HepG2 (cell line): ENCODE results near the gene SAMD8. TPM values are rescaled to one million over a fixed set of nuclear protein-coding genes. Genes with fewer than 3 reads are reported as not detected.
"Not testable (repeated sequence)": the region's sequence is repeated elsewhere in the genome, so short reads cannot be mapped to it uniquely, and the experiment has no call there.

Experiments used
- ATAC-seq: fragments of 200-7000 bp; cut with Tn5 transposase; 3 replicates; pipeline ENCODE4 v1.9.1; 2020; ENCODE audit warnings: mild to moderate bottlenecking, moderate library complexity
- BruUV-seq: library from RNA; stranded (reverse); fragments of 400-500 nt; replicated peaks from 2 replicates; lab custom pipeline; 2021; lab: Mats Ljungman, UMichigan
- CTCF ChIA-PET: fragments of 300-600 bp; formaldehyde crosslinking; extraction: SDS; loops from one replicate; lab custom pipeline; 2021; ENCODE audit warnings: low total read pairs, inconsistent platforms, low intra/inter-chr PET ratio; lab: Yijun Ruan, JAX
- POLR2A ChIA-PET: fragments of 350-600 bp; sonication (Branson Sonifier 250); formaldehyde crosslinking; loops from one replicate; lab custom pipeline; 2020; ENCODE audit warnings: antibody characterized with exemption, inconsistent platforms; lab: Yijun Ruan, JAX
- DNase-seq: peaks from one replicate; pipeline ENCODE4 v3.0.0-alpha.2; 2015; ENCODE audit warnings: low spot score
- FAIRE-seq: peaks from 3 replicates; lab custom pipeline; 2011; peaks lifted over from hg19 to GRCh38; lab: Jason Lieb, UNC
- H2AFZ ChIP-seq: one replicate; pipeline ENCODE4 v1.6.1; 2011; ENCODE audit warnings: low read length, inconsistent platforms
- H3K27ac ChIP-seq: fragments of 300-600 bp; 3 replicates; pipeline ENCODE4 v1.8.0; 2011; ENCODE audit warnings: mixed run types, mild to moderate bottlenecking, mixed read lengths, low read length, inconsistent platforms; ENCODE audit not compliant: insufficient read depth; ENCODE audit errors: extremely low read length
- H3K27me3 ChIP-seq, 2 experiments: fragments of 200-600 bp in 1 of 2; 2 replicates in 1 of 2; 3 replicates in 1 of 2; pipeline versions ENCODE4 v1.6.0 to v1.8.0; 2011; ENCODE audit warnings: low read length in 2 of 2, mild to moderate bottlenecking in 2 of 2, moderate library complexity in 2 of 2, inconsistent platforms in 1 of 2; ENCODE audit not compliant: insufficient read depth in 2 of 2, control insufficient read depth in 1 of 2
- H3K36me3 ChIP-seq, 2 experiments: fragments of 200-600 bp in 1 of 2; replicated peaks in 1 of 2; 2 replicates in 1 of 2; 3 replicates in 1 of 2; pipeline versions ENCODE4 v1.5.1 to v1.8.0; 2011; ENCODE audit warnings: low read length in 2 of 2, inconsistent platforms in 1 of 2; ENCODE audit not compliant: insufficient read depth in 2 of 2, control insufficient read depth in 1 of 2
- H3K4me1 ChIP-seq: 2 replicates; pipeline ENCODE4 v1.5.1; 2012; ENCODE audit warnings: low read length, inconsistent platforms; ENCODE audit not compliant: insufficient read depth
- H3K4me2 ChIP-seq: 2 replicates; pipeline ENCODE4 v1.6.0; 2011; ENCODE audit warnings: low read depth, low read length, inconsistent platforms
- H3K4me3 ChIP-seq, 3 experiments: fragments of 200-600 bp in 1 of 3; sonication (generic), shearing (Covaris generic) in 1 of 3; replicated peaks in 1 of 3; 2 replicates each; pipeline ENCODE4 v1.5.1; 2011 to 2016; ENCODE audit warnings: low read length in 3 of 3, inconsistent platforms in 2 of 3, low read depth in 2 of 3, mild to moderate bottlenecking in 2 of 3, control low read depth in 1 of 3, mixed read lengths in 1 of 3; ENCODE audit not compliant: insufficient read depth in 1 of 3
- H3K79me2 ChIP-seq: one replicate; pipeline ENCODE4 v1.6.1; 2011; ENCODE audit warnings: low read length, inconsistent platforms; ENCODE audit not compliant: insufficient read depth
- H3K9ac ChIP-seq: 2 replicates; pipeline ENCODE4 v1.6.0; 2011; ENCODE audit warnings: mild to moderate bottlenecking, low read depth, low read length, inconsistent platforms; ENCODE audit not compliant: insufficient read depth
- H3K9me3 ChIP-seq: 2 replicates; pipeline ENCODE4 v1.5.1; 2012; ENCODE audit warnings: mild to moderate bottlenecking, low read length
- H4K20me1 ChIP-seq: 2 replicates; pipeline ENCODE4 v1.6.0; 2011; ENCODE audit warnings: inconsistent platforms, mild to moderate bottlenecking, low read length, moderate library complexity; ENCODE audit not compliant: insufficient read depth
- ARNTL ChIP-seq: sonication (generic); formaldehyde crosslinking; IDR thresholded peaks from 2 replicates; pipeline ENCODE4 v1.4.0; 2020; ENCODE audit warnings: mild to moderate bottlenecking, missing genetic modification reagents
- GFI1 ChIP-seq: sonication (generic); formaldehyde crosslinking; IDR thresholded peaks from 2 replicates; pipeline ENCODE4 v1.5.0; 2020; ENCODE audit warnings: missing genetic modification reagents, mild to moderate bottlenecking, borderline replicate concordance
- PPARG ChIP-seq: conservative IDR thresholded peaks from 2 replicates; pipeline ENCODE4 v1.6.1; 2016; ENCODE audit warnings: missing biosample characterization, missing genetic modification reagents
- ZFYVE20 ChIP-seq: sonication (generic); formaldehyde crosslinking; IDR thresholded peaks from 2 replicates; pipeline ENCODE4 v1.8.0; 2023; ENCODE audit warnings: low read depth, mild to moderate bottlenecking, moderate library complexity, missing genetic modification reagents, borderline replicate concordance
- ZNF672 ChIP-seq: sonication (generic); formaldehyde crosslinking; IDR thresholded peaks from 2 replicates; pipeline ENCODE4 v1.8.1; 2022; ENCODE audit warnings: missing genetic modification reagents
- ZNF83 ChIP-seq: sonication (generic); formaldehyde crosslinking; IDR thresholded peaks from 2 replicates; pipeline ENCODE4 v1.4.0; 2020; ENCODE audit warnings: missing genetic modification reagents, mild to moderate bottlenecking, borderline replicate concordance
- WGBS: methylation state at CpG from one replicate; pipeline ENCODE4 v1.1.6; 2017; ENCODE audit warnings: low lambda C conversion rate; 5-methylcytosine and 5-hydroxymethylcytosine counted together
- in situ Hi-C: cut with HindIII; loops from 2 replicates; pipeline ENCODE4 v1.10.0; 2017; ENCODE audit warnings: low pct_unique_long_range_greater_than_20kb; ENCODE audit not compliant: extremely low pct_ligation_motif_present
- intact Hi-C: fragments of 100-400 bp; cut with micrococcal nuclease; formaldehyde crosslinking; loops from one replicate; pipeline ENCODE4 v1.10.0; 2022; ENCODE audit not compliant: unreplicated experiment
- polyA plus RNA-seq, 8 experiments: library from polyadenylated mRNA; depleted of rRNA in 3 of 8; stranded (reverse) in 7 of 8; unstranded in 1 of 8; fragments of >200 nt; fragmentation: Illumina TruSeq in 4 of 8; extraction: Trizol in 4 of 8; gene quantifications; 2 replicates each; pipeline versions ENCODE4 v1.2.1 to v1.2.3, GENCODE V29; 2011 to 2016; ENCODE audit warnings: low read depth in 4 of 8, missing spikeins in 1 of 8, mixed read lengths in 1 of 8; ENCODE audit not compliant: insufficient read depth in 1 of 8
- total RNA-seq, 5 experiments: library from RNA; depleted of rRNA; stranded (reverse); fragments of >200 nt; fragmentation: Illumina TruSeq; extraction: Trizol; gene quantifications; 2 replicates each; pipeline ENCODE4 v1.2.3, GENCODE V29; 2016; ENCODE audit warnings: low read depth in 1 of 5
- TF ChIP-seq, protein P1 (sequence below): sonication (generic); formaldehyde crosslinking; IDR thresholded peaks from 2 replicates; pipeline ENCODE4 v1.4.0; 2020; ENCODE audit warnings: mild to moderate bottlenecking, low read depth, missing genetic modification reagents
- TF ChIP-seq, protein P2 (sequence below): sonication (generic); formaldehyde crosslinking; IDR thresholded peaks from 2 replicates; pipeline ENCODE4 v1.9.0; 2022; ENCODE audit warnings: missing genetic modification reagents, mild to moderate bottlenecking, borderline replicate concordance

SAMD8 gene
- total and polyA plus RNA-seq, 2 of the 13 experiments (the other 11 are each of a cell fraction or from before 2014, with no cell fraction given): 10.4 to 13.2 TPM

DNA sequence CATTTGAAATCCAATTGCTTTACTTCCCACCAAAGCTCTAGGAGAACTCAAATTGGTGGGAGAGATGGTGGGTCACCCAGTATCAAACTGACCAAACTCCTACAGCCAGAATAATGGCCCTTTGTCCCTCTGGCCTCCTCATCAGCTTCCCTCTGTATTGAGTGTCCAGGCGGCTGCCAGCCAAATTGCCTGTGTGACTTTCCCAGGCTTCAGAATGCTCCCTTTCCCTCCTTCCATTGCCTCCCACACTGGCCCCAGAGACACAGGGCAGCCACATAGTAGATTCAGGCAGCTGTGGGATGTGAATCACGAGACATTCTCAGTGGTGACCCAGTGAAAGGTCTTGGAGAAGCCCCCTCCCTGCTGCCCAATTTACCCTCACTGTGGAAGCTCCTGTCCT lies 86.5 kb downstream of the SAMD8 start (continued):
- TF ChIP-seq, protein P1, sequence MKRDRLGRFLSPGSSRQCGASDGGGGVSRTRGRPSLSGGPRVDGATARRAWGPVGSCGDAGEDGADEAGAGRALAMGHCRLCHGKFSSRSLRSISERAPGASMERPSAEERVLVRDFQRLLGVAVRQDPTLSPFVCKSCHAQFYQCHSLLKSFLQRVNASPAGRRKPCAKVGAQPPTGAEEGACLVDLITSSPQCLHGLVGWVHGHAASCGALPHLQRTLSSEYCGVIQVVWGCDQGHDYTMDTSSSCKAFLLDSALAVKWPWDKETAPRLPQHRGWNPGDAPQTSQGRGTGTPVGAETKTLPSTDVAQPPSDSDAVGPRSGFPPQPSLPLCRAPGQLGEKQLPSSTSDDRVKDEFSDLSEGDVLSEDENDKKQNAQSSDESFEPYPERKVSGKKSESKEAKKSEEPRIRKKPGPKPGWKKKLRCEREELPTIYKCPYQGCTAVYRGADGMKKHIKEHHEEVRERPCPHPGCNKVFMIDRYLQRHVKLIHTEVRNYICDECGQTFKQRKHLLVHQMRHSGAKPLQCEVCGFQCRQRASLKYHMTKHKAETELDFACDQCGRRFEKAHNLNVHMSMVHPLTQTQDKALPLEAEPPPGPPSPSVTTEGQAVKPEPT (CRISPR knock-in tag): no peak
- TF ChIP-seq, protein P2, sequence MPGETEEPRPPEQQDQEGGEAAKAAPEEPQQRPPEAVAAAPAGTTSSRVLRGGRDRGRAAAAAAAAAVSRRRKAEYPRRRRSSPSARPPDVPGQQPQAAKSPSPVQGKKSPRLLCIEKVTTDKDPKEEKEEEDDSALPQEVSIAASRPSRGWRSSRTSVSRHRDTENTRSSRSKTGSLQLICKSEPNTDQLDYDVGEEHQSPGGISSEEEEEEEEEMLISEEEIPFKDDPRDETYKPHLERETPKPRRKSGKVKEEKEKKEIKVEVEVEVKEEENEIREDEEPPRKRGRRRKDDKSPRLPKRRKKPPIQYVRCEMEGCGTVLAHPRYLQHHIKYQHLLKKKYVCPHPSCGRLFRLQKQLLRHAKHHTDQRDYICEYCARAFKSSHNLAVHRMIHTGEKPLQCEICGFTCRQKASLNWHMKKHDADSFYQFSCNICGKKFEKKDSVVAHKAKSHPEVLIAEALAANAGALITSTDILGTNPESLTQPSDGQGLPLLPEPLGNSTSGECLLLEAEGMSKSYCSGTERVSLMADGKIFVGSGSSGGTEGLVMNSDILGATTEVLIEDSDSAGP (CRISPR knock-in tag): no peak
- TF ChIP-seq ZNF83 (CRISPR knock-in tag) (no peak), GFI1 (CRISPR knock-in tag) (no peak), PPARG (CRISPR knock-in tag) (no peak), ZNF672 (CRISPR knock-in tag) (no peak), ZFYVE20 (no peak), ARNTL (CRISPR knock-in tag) (no peak)

DNA sequence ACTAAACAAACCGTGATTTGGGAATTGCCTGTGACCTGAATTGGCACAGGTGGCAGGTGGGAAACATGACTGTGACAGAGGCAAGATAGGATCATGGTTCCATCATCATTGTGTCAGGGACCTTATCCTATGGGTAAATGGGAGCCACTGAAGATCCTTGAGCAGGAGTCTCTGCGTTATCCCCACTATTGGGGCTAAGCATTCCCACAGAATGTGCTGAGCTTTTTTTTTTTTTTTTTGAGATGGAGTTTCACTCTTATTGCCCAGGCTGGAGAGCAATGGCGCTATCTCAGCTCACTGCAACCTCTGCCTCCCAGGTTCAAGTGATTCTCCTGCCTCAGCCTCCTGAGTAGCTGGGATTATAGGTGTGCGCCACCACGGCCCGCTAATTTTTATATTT lies 88.5 kb downstream of the SAMD8 start:
- H3K9ac ChIP-seq, H3K4me2 ChIP-seq, H3K27me3 ChIP-seq, H3K4me3 ChIP-seq, BruUV-seq, FAIRE-seq, H4K20me1 ChIP-seq, H3K9me3 ChIP-seq, intact Hi-C loops, CTCF ChIA-PET, in situ Hi-C loops, H3K36me3 ChIP-seq, H3K79me2 ChIP-seq, ATAC-seq, H2AFZ ChIP-seq, H3K27ac ChIP-seq, DNase-seq: not testable (repeated sequence)
- H3K4me1 ChIP-seq: peaks cover 21% of the 10 kb centered on the region
- WGBS: 67% methylated on average over 6 of the region's 6 CpGs
- POLR2A ChIA-PET: interaction anchor here (1.6 kb wide), 1 partner anchor 11 kb away, joined by 4 read pairs; the partner anchor contains the start of gene VDAC2
